Measurements from ENCODE around the gene GAPVD1. TPM values are rescaled to one million over a fixed set of nuclear protein-coding genes. Genes with fewer than 3 reads are reported as not detected.

Gene GAPVD1
- total and polyA plus RNA-seq, 2 of the 13 experiments (the other 11 are each of a cell fraction or from before 2014, with no cell fraction given), result 11.1 to 33.2 TPM

DNA sequence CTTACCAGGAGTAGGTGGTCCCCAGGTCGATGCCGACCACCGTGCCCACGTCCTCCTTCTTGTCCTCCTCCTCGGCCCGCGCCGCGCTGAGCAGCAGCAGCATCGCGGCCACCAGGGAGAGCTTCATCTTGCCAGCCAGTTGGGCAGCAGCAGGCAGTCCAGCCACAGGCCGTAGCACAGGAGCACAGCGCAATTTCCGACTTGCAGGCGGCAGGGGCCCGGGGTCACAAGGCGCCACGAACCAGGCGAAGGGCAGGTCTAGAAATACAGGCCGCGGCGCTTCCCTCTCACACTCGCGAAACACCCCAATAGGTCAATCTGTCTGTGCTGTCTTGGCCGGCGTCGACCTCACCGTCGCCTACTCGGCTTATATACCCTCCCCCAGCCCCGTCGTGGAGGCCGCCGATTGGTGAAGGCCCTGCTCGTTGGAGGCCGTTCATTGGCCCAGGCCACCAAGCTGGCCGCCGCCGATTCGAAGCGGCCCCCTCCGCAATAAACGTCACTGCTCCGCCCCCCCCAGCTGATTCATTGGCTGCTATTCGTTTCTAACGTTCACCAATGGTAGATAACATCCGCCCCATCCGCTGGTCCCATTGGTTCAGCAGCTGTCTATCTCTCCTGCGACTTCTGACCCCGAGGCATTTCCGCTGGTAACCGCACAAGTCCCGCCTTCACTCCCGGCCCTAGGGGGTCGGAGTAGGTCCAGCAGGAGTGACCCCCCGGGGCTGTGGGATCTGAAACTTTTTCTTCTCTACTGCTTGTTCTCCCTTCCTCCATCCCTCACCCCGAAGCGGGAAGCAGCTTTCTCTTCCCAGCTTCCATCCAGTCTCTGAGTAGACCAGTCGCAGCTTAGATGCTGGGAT lies 20.4 kb upstream of the GAPVD1 start, which contains the start of gene HSPA5:
Gene HSPA5 (minus strand): TSS at position 344 of the 863 bp plus-strand sequence. CDS start 217 bp downstream, at position 127.
- Histone ChIP-seq H3K79me2 (ENCODE audit: insufficient read depth, low read length) (peaks cover 50% of the 10 kb centered on the region), H2AFZ (ENCODE audit: low read length) (no peak within 1 kb of the TSS), H3K4me3 (replicated peaks in 1 of 3; ENCODE audit: insufficient read depth in 1 of 3, low read depth in 2 of 3, low read length in 3 of 3) (peak within 1 kb of the TSS; percentile 89 to 98 (median 97)), H3K4me2 (ENCODE audit: low read depth, low read length) (peak within 1 kb of the TSS; percentile 82), H3K9me3 (ENCODE audit: low read length) (no peaks in the 10 kb centered on the region), H3K27ac (ENCODE audit: extremely low read length, insufficient read depth, low read length) (peak within 1 kb of the TSS; percentile 97), H3K27me3 (ENCODE audit: control insufficient read depth in 1 of 2, insufficient read depth in 2 of 2, low read length in 2 of 2) (no peaks in the 10 kb centered on the region; a peak in 1 of 5 replicates), H3K36me3 (replicated peaks in 1 of 2; ENCODE audit: control insufficient read depth in 1 of 2, insufficient read depth in 2 of 2, low read length in 2 of 2) (peaks cover 7 to 32% of the 10 kb centered on the region in 2 experiments), H3K9ac (ENCODE audit: insufficient read depth, low read depth, low read length) (peak within 1 kb of the TSS; percentile 100), H4K20me1 (ENCODE audit: insufficient read depth, low read length) (peaks cover 44% of the 10 kb centered on the region), H3K4me1 (ENCODE audit: insufficient read depth, low read length) (peaks cover 55% of the 10 kb centered on the region)
- FAIRE-seq, result peak; percentile 65
- intact Hi-C loops (cut with micrococcal nuclease; ENCODE audit: unreplicated experiment), result loop anchor here (1.0 to 2.0 kb wide), 3 partner anchors 20 to 56 kb away; partner anchors contain the start of genes GAPVD1 and RABEPK
- ATAC-seq, result peak; percentile 95
- under 1% methylated on average over 30 of the region's 59 CpGs for WGBS (ENCODE audit: low lambda C conversion rate)
- ChIA-PET POLR2A (interaction anchor here (0.6 to 3.1 kb wide), 44 partner anchors 9 to 582 kb away, joined by 3 to 73 read pairs (median 4); partner anchors contain the start of genes ARPC5L, GAPVD1 and RABEPK), CTCF (ENCODE audit: low intra/inter-chr PET ratio, low total read pairs) (no interaction called here)
- in situ Hi-C loops (cut with HindIII; ENCODE audit: extremely low pct_ligation_motif_present, low pct_unique_long_range_greater_than_20kb), result no loop called here
- peak; percentile 99 for DNase-seq (ENCODE audit: low spot score)
- no TSS peak for BruUV-seq (replicated peaks)
- TF ChIP-seq KDM2A (CRISPR knock-in tag; IDR thresholded peaks at IDR 0.05; ENCODE audit: borderline replicate concordance, low read depth) (peak; percentile 70; the same call in 1 of the 2 replicates), FIP1L1 (IDR thresholded peaks at IDR 0.05; ENCODE audit: borderline replicate concordance, insufficient read depth, low read depth, low read length) (no peak), SIX4 (CRISPR knock-in tag; IDR thresholded peaks at IDR 0.05) (peak; percentile 41; the same call in 1 of the 2 replicates), ZNF879 (CRISPR knock-in tag; IDR thresholded peaks at IDR 0.05) (no peak), THAP9 (CRISPR knock-in tag; IDR thresholded peaks at IDR 0.05; ENCODE audit: borderline replicate concordance) (peak; percentile 54; the same call in 1 of the 2 replicates), SMARCE1 (IDR thresholded peaks at IDR 0.05; ENCODE audit: borderline replicate concordance) (no peak), ZNF703 (CRISPR knock-in tag; IDR thresholded peaks at IDR 0.05; ENCODE audit: borderline replicate concordance) (no peak), ZNF333 (CRISPR knock-in tag; IDR thresholded peaks at IDR 0.05; ENCODE audit: borderline replicate concordance) (peak; percentile 93; the same call in 1 of the 2 replicates), ZNF260 (CRISPR knock-in tag; IDR thresholded peaks at IDR 0.05; ENCODE audit: borderline replicate concordance, low read depth) (no peak), ARHGAP35 (CRISPR knock-in tag; IDR thresholded peaks at IDR 0.05; ENCODE audit: borderline replicate concordance) (peak; percentile 42; the same call in 1 of the 2 replicates), RAD51 (IDR thresholded peaks at IDR 0.05; ENCODE audit: borderline replicate concordance) (no peak)
- TF ChIP-seq, protein P1, sequence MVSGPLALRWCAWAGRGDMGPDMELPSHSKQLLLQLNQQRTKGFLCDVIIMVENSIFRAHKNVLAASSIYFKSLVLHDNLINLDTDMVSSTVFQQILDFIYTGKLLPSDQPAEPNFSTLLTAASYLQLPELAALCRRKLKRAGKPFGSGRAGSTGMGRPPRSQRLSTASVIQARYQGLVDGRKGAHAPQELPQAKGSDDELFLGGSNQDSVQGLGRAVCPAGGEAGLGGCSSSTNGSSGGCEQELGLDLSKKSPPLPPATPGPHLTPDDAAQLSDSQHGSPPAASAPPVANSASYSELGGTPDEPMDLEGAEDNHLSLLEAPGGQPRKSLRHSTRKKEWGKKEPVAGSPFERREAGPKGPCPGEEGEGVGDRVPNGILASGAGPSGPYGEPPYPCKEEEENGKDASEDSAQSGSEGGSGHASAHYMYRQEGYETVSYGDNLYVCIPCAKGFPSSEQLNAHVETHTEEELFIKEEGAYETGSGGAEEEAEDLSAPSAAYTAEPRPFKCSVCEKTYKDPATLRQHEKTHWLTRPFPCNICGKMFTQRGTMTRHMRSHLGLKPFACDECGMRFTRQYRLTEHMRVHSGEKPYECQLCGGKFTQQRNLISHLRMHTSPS (CRISPR knock-in tag; IDR thresholded peaks at IDR 0.05; ENCODE audit: low read depth), result no peak; the same call in 1 of the 2 replicates
- TF ChIP-seq, protein P2, sequence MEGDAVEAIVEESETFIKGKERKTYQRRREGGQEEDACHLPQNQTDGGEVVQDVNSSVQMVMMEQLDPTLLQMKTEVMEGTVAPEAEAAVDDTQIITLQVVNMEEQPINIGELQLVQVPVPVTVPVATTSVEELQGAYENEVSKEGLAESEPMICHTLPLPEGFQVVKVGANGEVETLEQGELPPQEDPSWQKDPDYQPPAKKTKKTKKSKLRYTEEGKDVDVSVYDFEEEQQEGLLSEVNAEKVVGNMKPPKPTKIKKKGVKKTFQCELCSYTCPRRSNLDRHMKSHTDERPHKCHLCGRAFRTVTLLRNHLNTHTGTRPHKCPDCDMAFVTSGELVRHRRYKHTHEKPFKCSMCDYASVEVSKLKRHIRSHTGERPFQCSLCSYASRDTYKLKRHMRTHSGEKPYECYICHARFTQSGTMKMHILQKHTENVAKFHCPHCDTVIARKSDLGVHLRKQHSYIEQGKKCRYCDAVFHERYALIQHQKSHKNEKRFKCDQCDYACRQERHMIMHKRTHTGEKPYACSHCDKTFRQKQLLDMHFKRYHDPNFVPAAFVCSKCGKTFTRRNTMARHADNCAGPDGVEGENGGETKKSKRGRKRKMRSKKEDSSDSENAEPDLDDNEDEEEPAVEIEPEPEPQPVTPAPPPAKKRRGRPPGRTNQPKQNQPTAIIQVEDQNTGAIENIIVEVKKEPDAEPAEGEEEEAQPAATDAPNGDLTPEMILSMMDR (CRISPR knock-in tag; IDR thresholded peaks at IDR 0.05), result peak; percentile 45
